Measurements from ENCODE around the gene G3BP2.

Gene G3BP2

GRCh38 chr4:75637827-75638226 is 35.4 kb downstream of the G3BP2 start:
- DNase-seq (ENCODE audit: low read depth): no peak

- DNase-seq (ENCODE audit: low read depth): no peak
Observed at GRCh38 chr4:75637176-75637575, 36.0 kb downstream of the G3BP2 start.

- DNase-seq (ENCODE audit: low read depth): peak; percentile 41
Observed at GRCh38 chr4:75634951-75635350, 38.3 kb downstream of the G3BP2 start.

GRCh38 chr4:75634281-75634680 is 38.9 kb downstream of the G3BP2 start:
- no peak for DNase-seq (ENCODE audit: low read depth)

GRCh38 chr4:75633846-75634245 is 39.4 kb downstream of the G3BP2 start:
- DNase-seq (ENCODE audit: low read depth): no peak

GRCh38 chr4:75630937-75631329 is 42.3 kb downstream of the G3BP2 start:
- DNase-seq (ENCODE audit: low read depth): no peak

GRCh38 chr4:75630174-75630936 is 42.9 kb downstream of the G3BP2 start, which contains the start of gene CDKL2:
Gene CDKL2, minus strand, starts transcription at chr4:75630528. Its CDS starts 4,540 bp downstream, at chr4:75625988.
- peak; percentile 16 for DNase-seq (ENCODE audit: low read depth)

GRCh38 chr4:75629239-75629638 is 44.0 kb downstream of the G3BP2 start:
- no peak for DNase-seq (ENCODE audit: low read depth)

GRCh38 chr4:75623026-75623425 is 50.2 kb downstream of the G3BP2 start:
- DNase-seq (ENCODE audit: low read depth): no peak

- DNase-seq (ENCODE audit: low read depth): no peak
Observed at GRCh38 chr4:75621715-75622114, 51.5 kb downstream of the G3BP2 start.

- DNase-seq (ENCODE audit: low read depth): no peak
Observed at GRCh38 chr4:75612306-75612705, 60.9 kb downstream of the G3BP2 start.

GRCh38 chr4:75605928-75606327 is 67.3 kb downstream of the G3BP2 start:
- DNase-seq (ENCODE audit: low read depth): no peak

GRCh38 chr4:75599647-75600046 is 73.6 kb downstream of the G3BP2 start:
- DNase-seq (ENCODE audit: low read depth): no peak

- DNase-seq (ENCODE audit: low read depth): peak; percentile 5
Observed at GRCh38 chr4:75598390-75598789, 74.8 kb downstream of the G3BP2 start.

GRCh38 chr4:75596061-75596460 is 77.2 kb downstream of the G3BP2 start:
- DNase-seq (ENCODE audit: low read depth): no peak

GRCh38 chr4:75593393-75593792 is 79.8 kb downstream of the G3BP2 start:
- DNase-seq (ENCODE audit: low read depth): no peak
